Astrocyte of the hippocampus (primary cell): ENCODE data around the gene CACNG1.
A peak's percentile ranks its signal among the peaks of the same experiment; 100 is the strongest.
"Not testable (repeated sequence)": the region's sequence is repeated elsewhere in the genome, so short reads cannot be mapped to it uniquely, and the experiment has no call there.

Source experiments
- DNase-seq: peaks from one replicate; pipeline ENCODE4 v3.0.0; 2011; ENCODE audit warnings: low read depth, low spot score

CACNG1 gene

DNA sequence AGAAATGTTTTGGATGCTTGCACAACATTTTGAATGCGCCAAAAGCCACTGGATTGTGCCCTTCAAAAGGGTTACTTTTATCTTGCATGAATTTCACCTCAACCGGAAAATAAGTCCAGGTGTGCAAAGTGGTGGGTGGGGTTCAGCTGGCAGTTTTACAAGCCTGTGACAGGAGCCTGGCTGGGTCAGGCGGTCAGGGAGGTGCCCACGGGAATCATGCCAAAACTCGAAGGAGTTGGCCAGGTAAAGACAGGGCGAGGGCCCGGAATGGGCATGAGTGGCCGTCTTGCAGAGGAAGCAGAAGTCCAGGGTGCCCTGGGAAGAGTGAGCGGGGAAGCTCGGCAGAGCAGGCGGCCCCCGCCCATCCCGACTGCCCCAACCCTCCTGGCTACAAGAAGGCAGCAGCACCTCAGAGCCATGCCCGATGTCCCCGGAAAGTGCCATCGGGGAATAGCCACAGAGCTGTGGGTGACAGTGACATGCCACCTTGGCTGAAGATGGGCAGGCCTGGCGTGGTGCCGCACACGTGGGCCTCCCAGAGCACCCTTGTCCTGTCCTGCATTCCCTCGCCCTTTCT is 19.1 kb upstream of the CACNG1 start:
- DNase-seq = no peak

DNA sequence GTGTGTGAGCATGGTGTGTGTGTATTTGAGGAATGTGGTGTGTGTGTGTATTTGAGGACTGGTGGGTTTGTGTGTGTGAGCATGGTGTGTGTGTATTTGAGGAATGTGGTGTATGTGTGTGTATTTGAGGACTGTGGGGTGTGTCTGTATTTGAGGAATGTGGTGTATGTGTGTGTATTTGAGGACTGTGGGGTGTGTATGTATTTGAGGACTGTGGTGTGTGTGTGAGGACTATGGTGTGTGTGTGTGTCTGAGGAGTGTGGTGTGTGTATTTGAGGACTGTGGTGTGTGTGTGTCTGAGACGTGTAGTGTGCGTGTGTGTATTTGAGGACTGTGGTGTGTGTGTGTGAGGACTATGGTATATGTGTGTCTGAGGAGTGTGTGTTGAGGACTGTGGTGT is 18.0 kb upstream of the CACNG1 start:
- DNase-seq = peak; percentile 32

GRCh38 chr17:67027031-67027628 is 17.2 kb upstream of the CACNG1 start:
- DNase-seq = peak; percentile 80

- no peak for DNase-seq
Measured at GRCh38 chr17:67030641-67031040, 13.7 kb upstream of the CACNG1 start.

GRCh38 chr17:67032382-67032781 is 12.0 kb upstream of the CACNG1 start:
- no peak for DNase-seq

DNA sequence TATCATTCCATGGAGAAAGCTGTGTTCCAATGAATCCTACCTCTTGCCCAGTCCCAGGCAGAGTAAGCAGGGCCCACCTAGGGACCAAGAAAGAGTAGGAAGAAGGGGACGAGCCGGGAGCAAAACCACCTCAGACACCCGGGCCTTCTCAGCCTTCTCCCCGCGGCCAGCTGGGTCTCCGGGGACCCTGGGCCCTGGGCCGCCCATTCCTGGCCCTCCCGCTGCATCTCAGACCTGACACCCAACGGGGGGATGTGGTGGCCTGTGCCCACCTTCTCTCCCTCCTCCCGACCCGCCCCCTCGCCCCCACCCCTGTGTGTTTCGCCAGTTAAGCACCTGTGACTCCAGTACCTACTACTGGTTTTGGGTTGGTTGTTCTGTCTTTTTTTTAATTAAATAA is 11.4 kb upstream of the CACNG1 start:
- DNase-seq = no peak

DNA sequence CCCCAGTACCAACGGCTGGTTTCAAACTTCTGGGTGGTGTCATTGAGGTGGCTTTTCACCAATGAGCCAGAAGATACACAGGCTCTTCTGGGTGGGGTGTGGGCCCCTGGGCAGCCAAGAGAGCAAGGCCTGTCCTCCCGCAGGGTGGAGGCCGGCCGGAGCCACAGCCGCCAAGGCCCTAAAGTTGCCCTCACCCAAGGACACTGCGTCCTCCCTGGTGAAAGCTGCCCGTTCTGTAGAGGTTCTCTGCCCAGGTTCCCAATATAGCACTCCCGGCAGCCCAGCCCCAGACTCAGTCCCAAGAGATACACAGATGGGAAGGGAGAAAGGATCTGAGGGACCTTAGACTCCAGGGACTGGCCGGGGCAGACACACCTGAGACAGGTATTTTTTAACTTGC is 10.7 kb upstream of the CACNG1 start:
- DNase-seq = no peak

- no peak for DNase-seq
Measured at GRCh38 chr17:67035131-67036083, 8.9 kb upstream of the CACNG1 start.

DNA sequence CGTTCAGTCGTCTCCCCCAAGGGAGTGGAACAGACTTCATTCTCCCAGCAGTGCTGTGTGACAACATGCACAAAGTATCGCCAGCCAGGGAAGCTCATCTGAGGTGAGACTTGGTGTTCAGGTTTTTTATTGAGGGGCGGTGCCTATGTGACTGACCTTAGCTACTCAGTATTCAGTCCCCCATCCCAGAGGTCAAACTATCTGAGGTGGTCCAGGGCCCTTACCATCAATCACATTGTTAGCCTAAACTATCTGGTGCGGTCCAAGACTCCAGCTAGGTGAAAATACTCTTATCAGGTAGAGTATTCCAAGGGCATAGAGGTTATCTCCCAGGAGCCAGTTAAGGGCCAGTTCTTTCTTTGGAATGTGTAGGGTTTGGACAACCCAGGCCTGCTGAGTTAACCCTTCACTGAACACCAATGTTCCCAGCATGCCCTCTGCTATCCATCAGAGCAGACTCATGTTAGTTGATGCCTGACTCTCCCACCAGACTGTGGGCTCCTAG is 5.4 kb upstream of the CACNG1 start:
- no peak for DNase-seq

DNA sequence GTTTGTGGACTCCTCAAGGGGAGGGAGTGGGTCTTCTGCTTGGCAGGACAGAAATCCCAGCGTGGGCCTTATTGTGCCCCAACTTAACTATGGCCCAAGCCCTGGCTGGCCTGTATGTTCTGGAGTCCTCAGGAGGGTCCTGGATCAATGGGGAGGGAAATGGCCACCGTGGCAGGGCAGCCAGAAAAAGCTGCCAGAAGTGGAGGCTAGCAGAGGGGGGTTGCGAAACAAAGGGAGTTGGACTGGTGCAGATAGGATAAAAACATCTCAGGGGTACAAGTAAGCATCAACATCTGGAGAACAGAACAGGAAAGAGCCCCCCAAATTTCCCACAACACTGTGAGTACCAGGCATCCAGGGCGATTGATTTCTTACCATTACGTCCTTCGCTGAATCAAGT is 3.7 kb upstream of the CACNG1 start:
- no peak for DNase-seq

DNA sequence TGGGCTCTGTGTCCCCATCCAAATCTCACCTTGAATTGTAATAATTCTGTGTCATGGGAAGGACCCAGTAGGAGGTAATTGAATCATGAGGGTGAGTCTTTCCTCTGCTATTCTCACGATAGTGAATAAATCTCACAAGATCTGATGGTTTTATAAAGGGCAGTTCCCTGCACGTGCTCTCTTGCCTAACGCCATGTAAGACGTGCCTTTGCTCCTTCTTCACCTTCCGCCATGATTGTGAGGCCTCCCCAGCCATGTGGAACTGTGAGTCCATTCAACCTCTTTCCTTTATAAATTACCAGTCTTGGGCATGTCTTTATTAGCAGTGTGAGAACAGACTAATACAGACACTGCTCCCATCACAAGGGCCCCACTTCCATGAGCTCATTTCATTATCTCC is 3.2 kb upstream of the CACNG1 start:
- not testable (repeated sequence) for DNase-seq

DNA sequence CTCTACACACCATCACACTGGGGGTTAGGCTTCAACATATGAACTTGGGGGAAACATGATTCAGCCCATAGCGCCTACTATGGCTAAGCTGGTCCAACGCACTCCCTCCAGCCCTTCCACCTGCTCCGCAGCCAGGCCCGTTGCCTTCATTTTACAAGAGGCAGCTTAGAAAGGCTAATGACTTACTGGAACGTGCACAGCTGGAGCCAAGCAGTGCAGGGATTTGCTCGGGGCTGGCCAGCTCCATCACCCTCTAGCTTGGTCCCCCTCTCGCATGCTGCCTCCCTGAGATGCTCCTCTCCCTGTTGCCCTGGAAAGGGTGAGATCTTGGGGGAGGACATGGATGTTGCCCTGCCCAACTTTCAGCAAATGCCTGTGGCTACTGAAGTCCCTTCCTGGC is 2.8 kb upstream of the CACNG1 start:
- no peak for DNase-seq

GRCh38 chr17:67041941-67042899 is 2.1 kb upstream of the CACNG1 start:
- no peak for DNase-seq

GRCh38 chr17:67043283-67043682 is 1.1 kb upstream of the CACNG1 start:
- DNase-seq = no peak

DNA sequence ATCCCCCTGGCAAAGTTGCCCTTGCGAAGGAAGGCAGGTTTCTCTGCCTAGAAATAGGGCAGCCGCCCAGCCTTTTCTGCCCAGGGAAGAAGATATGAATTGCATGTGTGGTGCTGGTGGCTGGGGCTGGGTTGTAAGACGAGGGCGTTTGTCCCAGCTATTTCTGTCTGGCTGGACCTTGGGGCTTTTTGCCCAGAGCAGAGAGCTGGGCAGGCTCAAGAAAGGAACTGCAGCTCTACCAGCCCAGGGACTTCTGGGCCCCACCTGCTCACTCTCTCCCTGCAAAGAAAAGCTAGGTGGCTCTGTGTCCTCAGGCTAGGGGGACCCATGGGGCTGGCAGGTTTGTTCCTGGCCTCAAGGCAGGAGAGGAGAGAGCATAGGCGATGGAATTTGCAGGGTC is 586 bp downstream of the CACNG1 start:
- DNase-seq = no peak

GRCh38 chr17:67046398-67046797 is 2.0 kb downstream of the CACNG1 start:
- DNase-seq = no peak

GRCh38 chr17:67047382-67047781 is 3.0 kb downstream of the CACNG1 start:
- no peak for DNase-seq

DNA sequence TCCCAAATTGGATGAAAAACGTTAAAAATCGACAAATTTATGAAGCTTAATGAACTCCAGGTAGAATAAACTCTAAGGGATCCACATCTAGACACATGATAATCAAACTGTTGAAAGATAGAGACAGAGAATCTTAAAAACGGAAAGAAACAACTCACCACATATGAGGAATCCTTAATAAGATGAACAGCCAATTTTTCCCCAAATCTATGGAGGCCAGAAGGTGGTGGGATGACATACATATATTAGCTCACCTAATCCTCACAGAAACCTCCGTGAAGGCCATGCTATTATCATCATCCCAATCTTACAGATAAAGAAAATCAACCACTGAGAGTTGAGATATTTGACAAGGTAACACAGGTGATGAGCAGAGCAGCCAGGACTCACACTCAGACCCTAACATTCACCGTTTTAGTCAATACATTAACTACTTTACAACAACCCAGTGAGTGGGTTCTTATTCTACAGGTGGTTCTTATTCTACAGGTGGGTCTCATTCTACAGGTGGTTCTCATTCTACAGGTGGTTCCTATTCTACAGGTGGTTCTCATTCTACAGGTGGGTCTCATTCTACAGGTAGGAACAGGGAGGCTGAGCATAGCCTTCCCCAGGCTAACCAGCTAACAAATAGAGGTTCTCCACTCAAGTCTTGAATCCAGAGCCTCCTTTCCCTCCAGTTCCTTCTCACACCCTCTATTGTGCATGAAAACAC is 4.8 kb downstream of the CACNG1 start:
- DNase-seq = no peak

DNA sequence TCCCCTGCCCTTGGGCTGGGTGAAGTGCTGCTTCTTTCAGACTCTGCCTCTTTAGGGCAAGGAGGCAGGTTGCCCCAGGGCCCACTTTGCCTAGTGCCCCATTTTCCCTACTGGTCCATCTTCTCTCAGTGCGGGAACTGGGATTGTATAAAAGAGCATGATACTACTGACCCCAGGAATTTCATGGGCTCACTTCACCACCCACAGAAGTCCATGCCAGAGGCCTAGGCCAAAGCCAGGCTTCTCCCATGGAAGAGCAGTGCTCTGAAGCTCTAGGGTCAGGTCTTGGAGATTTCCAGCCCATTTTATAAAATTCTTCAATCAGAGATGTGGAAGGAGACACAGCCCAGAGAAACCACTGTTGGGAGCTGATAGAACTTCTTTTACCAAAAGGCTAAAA is 5.7 kb downstream of the CACNG1 start:
- DNase-seq = no peak

DNA sequence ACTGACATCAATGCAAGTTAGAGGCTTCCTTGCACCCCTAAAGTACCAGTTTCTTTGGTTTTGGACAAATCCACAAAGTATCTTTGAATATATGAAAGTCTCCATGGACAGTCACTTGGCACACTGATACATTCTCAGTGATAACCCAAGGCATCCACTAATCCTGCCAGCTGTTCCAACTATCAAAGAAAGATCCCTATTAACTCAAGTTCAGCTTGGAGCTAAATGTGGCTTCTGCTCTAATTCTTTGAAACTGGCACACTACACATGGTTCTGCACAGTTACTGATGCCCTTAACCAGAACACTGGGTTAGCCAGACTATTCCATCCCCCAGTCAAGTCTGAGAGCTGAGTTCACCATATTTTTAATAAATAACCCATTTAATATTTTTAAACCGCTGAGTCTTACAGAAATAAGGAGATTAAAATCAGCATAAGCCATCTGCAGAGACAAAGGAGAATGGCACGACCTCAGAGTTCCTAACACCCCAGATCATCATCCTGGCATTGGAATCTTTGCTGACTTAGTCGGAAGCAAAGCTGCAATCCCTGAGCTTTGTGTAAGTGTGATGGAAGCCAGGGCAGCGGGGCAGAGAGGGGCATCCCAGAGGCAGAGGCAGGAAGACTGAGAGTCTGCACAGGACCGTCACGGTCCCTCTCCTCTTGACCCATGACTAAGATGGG is 6.3 kb downstream of the CACNG1 start:
- no peak for DNase-seq
